Fibroblast of peridontal ligament (primary cell): Measurements from ENCODE around the gene ITM2C.

Experiments
- DNase-seq: peaks from one replicate; pipeline ENCODE4 v3.0.0-alpha.2; 2010; ENCODE audit errors: extremely low read depth

ITM2C gene

GRCh38 chr2:230873661-230874401 lies 9.1 kb downstream of the ITM2C start:
- DNase-seq = no peak

- no peak for DNase-seq
Measured at GRCh38 chr2:230874456-230874855, 9.7 kb downstream of the ITM2C start.

- DNase-seq = no peak
Measured at GRCh38 chr2:230874876-230875275, 10.1 kb downstream of the ITM2C start.

- DNase-seq = no peak
Measured at GRCh38 chr2:230875347-230876315, 10.9 kb downstream of the ITM2C start.

- DNase-seq = no peak
Measured at GRCh38 chr2:230877116-230877758, 12.5 kb downstream of the ITM2C start.

GRCh38 chr2:230877759-230878598 lies 13.2 kb downstream of the ITM2C start:
- DNase-seq = no peak

GRCh38 chr2:230878599-230879188 lies 14.0 kb downstream of the ITM2C start:
- no peak for DNase-seq

- DNase-seq = no peak
Measured at GRCh38 chr2:230879271-230879882, 14.6 kb downstream of the ITM2C start.

GRCh38 chr2:230879891-230880290 lies 15.1 kb downstream of the ITM2C start:
- no peak for DNase-seq

GRCh38 chr2:230881840-230882239 lies 17.1 kb downstream of the ITM2C start:
- no peak for DNase-seq

GRCh38 chr2:230885463-230886130 lies 20.9 kb downstream of the ITM2C start:
- DNase-seq = peak; percentile 41

- DNase-seq = no peak
Measured at GRCh38 chr2:230886206-230886605, 21.5 kb downstream of the ITM2C start.

- DNase-seq = no peak
Measured at GRCh38 chr2:230886671-230887071, 21.9 kb downstream of the ITM2C start.

- no peak for DNase-seq
Measured at GRCh38 chr2:230887342-230887741, 22.6 kb downstream of the ITM2C start.

GRCh38 chr2:230888824-230889400 lies 24.2 kb downstream of the ITM2C start:
- DNase-seq = no peak

- DNase-seq = no peak
Measured at GRCh38 chr2:230889911-230890601, 25.3 kb downstream of the ITM2C start.

- DNase-seq = no peak
Measured at GRCh38 chr2:230890646-230891045, 25.9 kb downstream of the ITM2C start.

GRCh38 chr2:230891064-230891463 lies 26.3 kb downstream of the ITM2C start:
- no peak for DNase-seq

GRCh38 chr2:230891509-230891908 lies 26.8 kb downstream of the ITM2C start:
- DNase-seq = no peak
